CD14-positive monocyte (primary cell): Measurements from ENCODE around the gene VWC2. TPM values are rescaled to one million over a fixed set of nuclear protein-coding genes. Genes with fewer than 3 reads are reported as not detected.

Experiments used
- DNase-seq, 3 donors: peaks; one replicate each; pipeline ENCODE4 v3.0.0-alpha.2; 2011 to 2022
- H2AFZ ChIP-seq: 2 replicates; pipeline ENCODE4 v1.6.0; 2012; ENCODE audit warnings: mild to moderate bottlenecking, low read depth, low read length, inconsistent platforms; ENCODE audit not compliant: insufficient read depth, poor library complexity, severe bottlenecking
- H3K27ac ChIP-seq, 2 donors: 1 replicate in 1 of 2; 2 replicates in 1 of 2; pipeline ENCODE4 v1.5.1; 2012 to 2013; ENCODE audit warnings: low read length in 2 of 2, control low read depth in 1 of 2, inconsistent platforms in 1 of 2, low read depth in 1 of 2, mild to moderate bottlenecking in 1 of 2
- H3K27me3 ChIP-seq, 2 donors: one replicate each; pipeline versions ENCODE4 v1.6.0 to v1.6.1; 2011 to 2013; ENCODE audit warnings: low read length in 2 of 2; ENCODE audit not compliant: control insufficient read depth in 2 of 2, insufficient read depth in 2 of 2
- H3K36me3 ChIP-seq, 2 donors: replicated peaks in 1 of 2; 1 replicate in 1 of 2; 2 replicates in 1 of 2; pipeline versions ENCODE4 v1.5.1 to v1.6.1; 2012 to 2013; ENCODE audit warnings: low read length in 2 of 2, control low read depth in 1 of 2, inconsistent platforms in 1 of 2, mild to moderate bottlenecking in 1 of 2; ENCODE audit not compliant: insufficient read depth in 2 of 2, control insufficient read depth in 1 of 2
- H3K4me1 ChIP-seq, 2 donors: 1 replicate in 1 of 2; 2 replicates in 1 of 2; pipeline versions ENCODE4 v1.5.1 to v1.6.1; 2012 to 2013; ENCODE audit warnings: low read length in 2 of 2, control low read depth in 1 of 2, inconsistent platforms in 1 of 2, mild to moderate bottlenecking in 1 of 2, moderate library complexity in 1 of 2; ENCODE audit not compliant: insufficient read depth in 2 of 2, control insufficient read depth in 1 of 2
- H3K4me2 ChIP-seq: replicated peaks from 2 replicates; pipeline ENCODE3; 2012; ENCODE audit warnings: low read length, moderate library complexity, mild to moderate bottlenecking; ENCODE audit not compliant: poor library complexity, severe bottlenecking; ENCODE audit errors: extremely low read depth
- H3K4me3 ChIP-seq, 3 experiments: fragments of 200-600 bp in 1 of 3; sonication (generic) in 1 of 3; replicated peaks in 1 of 3; 1 replicate in 2 of 3; 2 replicates in 1 of 3; pipeline ENCODE4 v1.5.1; 2011 to 2013; ENCODE audit warnings: low read length in 3 of 3, mild to moderate bottlenecking in 3 of 3, control low read depth in 2 of 3, low read depth in 2 of 3, inconsistent platforms in 1 of 3, moderate library complexity in 1 of 3
- H3K79me2 ChIP-seq: 2 replicates; pipeline ENCODE4 v1.6.0; 2012; ENCODE audit warnings: mild to moderate bottlenecking, control low read depth, inconsistent platforms, low read length, moderate library complexity; ENCODE audit not compliant: insufficient read depth
- H3K9ac ChIP-seq: 2 replicates; pipeline ENCODE4 v1.6.0; 2017; ENCODE audit warnings: low read length, mild to moderate bottlenecking; ENCODE audit not compliant: insufficient read depth, poor library complexity, severe bottlenecking
- H3K9me3 ChIP-seq, 2 donors: replicated peaks in 1 of 2; 1 replicate in 1 of 2; 2 replicates in 1 of 2; pipeline versions ENCODE4 v1.5.1 to v1.6.1; 2012 to 2013; ENCODE audit warnings: low read length in 2 of 2, control low read depth in 1 of 2; ENCODE audit not compliant: control insufficient read depth in 1 of 2, insufficient read depth in 1 of 2
- H4K20me1 ChIP-seq: 2 replicates; pipeline ENCODE4 v1.6.0; 2012; ENCODE audit warnings: mild to moderate bottlenecking, low read length, control low read depth, moderate library complexity; ENCODE audit not compliant: insufficient read depth
- H3K27ac Mint-ChIP-seq, 7 donors: one replicate each; pipeline ENCODE4 v1.8.0; 2020; ENCODE audit warnings: mild to moderate bottlenecking in 7 of 7, mixed read lengths in 7 of 7, moderate library complexity in 6 of 7, inconsistent platforms in 2 of 7
- H3K27me3 Mint-ChIP-seq, 3 donors: one replicate each; pipeline ENCODE4 v1.8.0; 2021 to 2022; ENCODE audit warnings: low read depth in 3 of 3, mild to moderate bottlenecking in 3 of 3, mixed read lengths in 3 of 3, moderate library complexity in 3 of 3, inconsistent platforms in 1 of 3
- H3K36me3 Mint-ChIP-seq, 2 donors: one replicate each; pipeline ENCODE4 v1.8.0; 2020; ENCODE audit warnings: mixed read lengths in 2 of 2, inconsistent platforms in 1 of 2, mild to moderate bottlenecking in 1 of 2
- H3K4me1 Mint-ChIP-seq: one replicate; pipeline ENCODE4 v1.8.0; 2020; ENCODE audit warnings: mild to moderate bottlenecking, mixed read lengths
- H3K4me3 Mint-ChIP-seq, 2 donors: one replicate each; pipeline ENCODE4 v1.8.0; 2020; ENCODE audit warnings: mild to moderate bottlenecking in 2 of 2, mixed read lengths in 2 of 2, moderate library complexity in 1 of 2
- H3K9me3 Mint-ChIP-seq, 7 donors: one replicate each; pipeline ENCODE4 v1.8.0; 2020 to 2022; ENCODE audit warnings: mixed read lengths in 7 of 7, mild to moderate bottlenecking in 6 of 7, moderate library complexity in 6 of 7, inconsistent platforms in 2 of 7
- CTCF ChIP-seq: fragments of 200-600 bp; IDR thresholded peaks from one replicate; pipeline ENCODE4 v1.8.0; 2022; ENCODE audit warnings: antibody characterized with exemption, mild to moderate bottlenecking
- WGBS: methylation state at CpG from one replicate; pipeline ENCODE4 v1.1.5; 2013; ENCODE audit warnings: missing lambda C conversion rate; ENCODE audit not compliant: insufficient coverage; 5-methylcytosine and 5-hydroxymethylcytosine counted together
- intact Hi-C, 2 donors: fragments of 100-400 bp; cut with micrococcal nuclease; formaldehyde crosslinking; loops; one replicate each; pipeline versions ENCODE4 v1.15.0 to v1.15.1; 2023
- polyA plus RNA-seq, 3 donors: library from polyadenylated mRNA; depleted of rRNA in 1 of 3; unstranded in 2 of 3; stranded (reverse) in 1 of 3; fragments of 300-500 nt in 2 of 3; fragments of >200 nt in 1 of 3; fragmentation: Illumina TruSeq in 2 of 3; gene quantifications; 1 replicate in 2 of 3; 2 replicates in 1 of 3; pipeline ENCODE4 v1.2.3, GENCODE V29; 2012 to 2021

VWC2 gene
- polyA plus RNA-seq, 3 donors = not detected

- H3K9ac ChIP-seq = no peak overlapping the region
- Mint-ChIP-seq H3K36me3 (no peaks in the 10 kb centered on the region), H3K27me3 (no peaks in the 10 kb centered on the region), H3K27ac (no peak overlapping the region), H3K4me3 (no peak overlapping the region), H3K9me3 (no peaks in the 10 kb centered on the region), H3K4me1 (no peaks in the 10 kb centered on the region)
- intact Hi-C loops = no loop called here
- H3K27ac ChIP-seq = no peak overlapping the region
- TF ChIP-seq CTCF = no peak
- no peaks in the 10 kb centered on the region for H4K20me1 ChIP-seq
- DNase-seq = no peak
- no peaks in the 10 kb centered on the region for H3K79me2 ChIP-seq
- no peaks in the 10 kb centered on the region for H3K36me3 ChIP-seq
- H3K4me3 ChIP-seq = no peak overlapping the region
- H3K27me3 ChIP-seq = no peaks in the 10 kb centered on the region
- no peaks in the 10 kb centered on the region for H3K4me1 ChIP-seq
- no CpG with 5 or more reads among the region's 2 CpGs for WGBS
- H3K4me2 ChIP-seq = no peak overlapping the region
- H3K9me3 ChIP-seq = no peaks in the 10 kb centered on the region
- no peak overlapping the region for H2AFZ ChIP-seq
Observed at GRCh38 chr7:49878089-49878488, 104.7 kb downstream of the VWC2 start.

- no peaks in the 10 kb centered on the region for H3K27me3 ChIP-seq
- H3K4me1 Mint-ChIP-seq = no peaks in the 10 kb centered on the region
- no peak overlapping the region for H3K27ac ChIP-seq
- H3K9ac ChIP-seq = no peak overlapping the region
- no peak for DNase-seq
- H3K4me3 Mint-ChIP-seq = no peak overlapping the region
- H3K27ac Mint-ChIP-seq = no peak overlapping the region
- H3K36me3 ChIP-seq = no peaks in the 10 kb centered on the region
- WGBS = 90% methylated on average over 2 of the region's 3 CpGs
- H4K20me1 ChIP-seq = no peaks in the 10 kb centered on the region
- no peaks in the 10 kb centered on the region for H3K9me3 ChIP-seq
- no peaks in the 10 kb centered on the region for H3K79me2 ChIP-seq
- intact Hi-C loops = no loop called here
- H3K4me3 ChIP-seq = no peak overlapping the region
- H3K36me3 Mint-ChIP-seq = no peaks in the 10 kb centered on the region
- no peaks in the 10 kb centered on the region for H3K9me3 Mint-ChIP-seq
- H3K4me1 ChIP-seq = no peaks in the 10 kb centered on the region
- H3K27me3 Mint-ChIP-seq = no peaks in the 10 kb centered on the region
- no peak for TF ChIP-seq CTCF
- H2AFZ ChIP-seq = no peak overlapping the region
- no peak overlapping the region for H3K4me2 ChIP-seq
Observed at GRCh38 chr7:49878627-49879026, 105.2 kb downstream of the VWC2 start.
